HG02973 (cell line): ENCODE results near the gene COQ10B.
"Not testable (repeated sequence)": the region's sequence is repeated elsewhere in the genome, so short reads cannot be mapped to it uniquely, and the experiment has no call there.

Experiments
- ATAC-seq: cut with Tn5 transposase; IDR thresholded peaks from one replicate; pipeline ENCODE4 v1.9.1; 2021; ENCODE audit warnings: moderate library complexity; ENCODE audit not compliant: unreplicated experiment

The COQ10B gene

GRCh38 chr2:197453123-197453913, at the start of gene COQ10B:
Gene COQ10B, plus strand, starts transcription at chr2:197453552. Its CDS starts 9 bp downstream, at chr2:197453561.
- ATAC-seq: peak; percentile 93

GRCh38 chr2:197405582-197405981, 47.8 kb upstream of the COQ10B start:
- ATAC-seq: no peak

- ATAC-seq: no peak
Measured at GRCh38 chr2:197414039-197414438, 39.3 kb upstream of the COQ10B start.

GRCh38 chr2:197414515-197414914, 38.8 kb upstream of the COQ10B start:
- ATAC-seq: no peak

- ATAC-seq: no peak
Measured at GRCh38 chr2:197416268-197416667, 37.1 kb upstream of the COQ10B start.

GRCh38 chr2:197419438-197419837, 33.9 kb upstream of the COQ10B start:
- ATAC-seq: no peak

GRCh38 chr2:197423307-197423706, 30.0 kb upstream of the COQ10B start:
- ATAC-seq: no peak

GRCh38 chr2:197425550-197425949, 27.8 kb upstream of the COQ10B start:
- ATAC-seq: no peak

- ATAC-seq: no peak
Measured at GRCh38 chr2:197426723-197427603, 26.4 kb upstream of the COQ10B start.

GRCh38 chr2:197427986-197428385, 25.4 kb upstream of the COQ10B start:
- no peak for ATAC-seq

- ATAC-seq: no peak
Measured at GRCh38 chr2:197431858-197432257, 21.5 kb upstream of the COQ10B start.

- ATAC-seq: not testable (repeated sequence)
Measured at GRCh38 chr2:197432527-197432926, 20.8 kb upstream of the COQ10B start.

GRCh38 chr2:197433780-197434438, 19.4 kb upstream of the COQ10B start:
- ATAC-seq: no peak

- peak; percentile 94 for ATAC-seq
Measured at GRCh38 chr2:197434541-197435513, 18.5 kb upstream of the COQ10B start, which contains the start of gene SF3B1. Gene SF3B1, minus strand, starts transcription at chr2:197435028. Its CDS starts 29 bp downstream, at chr2:197434999.

- no peak for ATAC-seq
Measured at GRCh38 chr2:197435598-197436420, 17.5 kb upstream of the COQ10B start.

GRCh38 chr2:197437380-197437779, 16.0 kb upstream of the COQ10B start:
- ATAC-seq: no peak

GRCh38 chr2:197442857-197443256, 10.5 kb upstream of the COQ10B start:
- no peak for ATAC-seq

GRCh38 chr2:197445746-197446145, 7.6 kb upstream of the COQ10B start:
- ATAC-seq: no peak

- ATAC-seq: no peak
Measured at GRCh38 chr2:197446844-197447243, 6.5 kb upstream of the COQ10B start.
